Pancreas (tissue), 10 donors: ENCODE data around the gene DLST. TPM values are rescaled to one million over a fixed set of nuclear protein-coding genes. Genes with fewer than 3 reads are reported as not detected.

ENCODE experiments used
- ATAC-seq, 4 donors: fragments of 200-7000 bp; cut with Tn5 transposase; one replicate each; pipeline versions ENCODE4 v1.8.0 to v1.9.1; 2020; ENCODE audit warnings: mild to moderate bottlenecking in 4 of 4, moderate library complexity in 4 of 4
- DNase-seq, 6 donors: peaks; one replicate each; pipeline ENCODE4 v3.0.0-alpha.2; 2020
- FAIRE-seq: peaks from 2 replicates; lab custom pipeline; 2012; peaks lifted over from hg19 to GRCh38; lab: Jason Lieb, UNC
- H3K27ac ChIP-seq, 4 donors: fragments of 200-600 bp; sonication (generic); 1 replicate in 3 of 4; 2 replicates in 1 of 4; pipeline versions ENCODE4 v1.5.0 to v1.8.0; 2020
- H3K27me3 ChIP-seq, 4 donors: fragments of 200-600 bp; one replicate each; pipeline ENCODE4 v1.8.0; 2021
- H3K36me3 ChIP-seq, 3 donors: fragments of 200-600 bp; sonication (generic) in 1 of 3; one replicate each; pipeline versions ENCODE4 v1.5.0 to v1.8.0; 2020 to 2021
- H3K4me1 ChIP-seq, 3 donors: fragments of 200-600 bp; one replicate each; pipeline ENCODE4 v1.8.0; 2021
- H3K4me3 ChIP-seq, 4 donors: fragments of 200-600 bp; sonication (generic) in 2 of 4; one replicate each; pipeline versions ENCODE4 v1.5.0 to v1.8.0; 2020 to 2021
- H3K9me3 ChIP-seq, 4 donors: fragments of 200-600 bp; one replicate each; pipeline ENCODE4 v1.8.0; 2021
- CTCF ChIP-seq, 4 donors: fragments of 200-600 bp; sonication (generic) in 3 of 4; IDR thresholded peaks; one replicate each; pipeline versions ENCODE4 v1.5.0 to v1.8.0; 2021; ENCODE audit warnings: antibody characterized with exemption in 4 of 4
- WGBS, 2 donors: extraction: QIAGEN DNeasy Blood & Tissue Kit; methylation state at CpG; one replicate each; pipeline ENCODE4 v1.1.7; 2013; 5-methylcytosine and 5-hydroxymethylcytosine counted together
- intact Hi-C, 3 donors: fragments of 100-400 bp; cut with DNase I; formaldehyde crosslinking; loops; one replicate each; pipeline versions ENCODE4 v1.11.1 to v1.14.2; 2022
- polyA plus RNA-seq, 2 donors: library from polyadenylated mRNA; stranded (reverse); fragments of 200-250 nt; gene quantifications; one replicate each; pipeline ENCODE4 v1.2.3, GENCODE V29; 2013
- total RNA-seq, 6 donors: library from RNA; stranded (reverse); fragmentation: NEBNext Ultra II Directional in 4 of 6; extraction: Animal tissue kit (Norgen Biotek cat#: 25700) in 4 of 6; gene quantifications; one replicate each; pipeline versions ENCODE4 v1.2.1 to v1.2.4, GENCODE V29; 2021 to 2023
- donor health status: healthy with polysubstance abuse.
- donor health status: DM: no; HTN: no; CAD: no; lungs with moderate emphysema.
- donor health status: DM: no; HTN: no; CAD: no.
- donor health status: control.
- donor health status: control.
- donor health status: Bipolar disorder and iron deficiency.
- donor health status: DM: yes; HTN: yes; CAD: no.
- donor health status: DM: no; HTN: no; CAD: no.
- donor health status: DM: no; HTN: no; CAD: no.
- donor health status: DM: yes; HTN: yes; CAD: no.

Gene DLST
- total and polyA plus RNA-seq, 8 donors = 22.8 to 46.0 (median 38.6) TPM

- Histone ChIP-seq H3K4me3 (no peak overlapping the region), H3K27me3 (no peaks in the 10 kb centered on the region), H3K4me1 (no peaks in the 10 kb centered on the region), H3K36me3 (no peaks in the 10 kb centered on the region), H3K27ac (no peak overlapping the region), H3K9me3 (no peaks in the 10 kb centered on the region)
- no peak for TF ChIP-seq CTCF (IDR thresholded peaks at IDR 0.05)
- intact Hi-C loops = no loop called here
- WGBS, 2 donors = 76 to 89% methylated on average over 11 of the region's 11 CpGs
- no peak for DNase-seq
- no peak for FAIRE-seq
- ATAC-seq = no peak
Measured at GRCh38 chr14:74936151-74936550, 54.4 kb downstream of the DLST start.

GRCh38 chr14:74936731-74937130 lies 55.0 kb downstream of the DLST start:
- no peaks in the 10 kb centered on the region for H3K4me1 ChIP-seq
- DNase-seq = no peak

GRCh38 chr14:74937171-74937570 lies 55.5 kb downstream of the DLST start:
- no peak for ATAC-seq
- H3K4me1 ChIP-seq = no peaks in the 10 kb centered on the region
- no peak for FAIRE-seq

More at GRCh38 chr14:74936731-74937130, 55.0 kb downstream of the DLST start:
- FAIRE-seq (no peak), ATAC-seq (no peak)
- Histone ChIP-seq H3K36me3 (no peaks in the 10 kb centered on the region), H3K27ac (no peak overlapping the region), H3K4me3 (no peak overlapping the region), H3K27me3 (no peaks in the 10 kb centered on the region), H3K9me3 (no peaks in the 10 kb centered on the region)
- TF ChIP-seq CTCF (IDR thresholded peaks at IDR 0.05) = no peak
- WGBS, 2 donors = 78 to 85% methylated on average over 8 of the region's 8 CpGs
- intact Hi-C loops = no loop called here

GRCh38 chr14:74938531-74939495 lies 57.1 kb downstream of the DLST start:
- Histone ChIP-seq H3K4me1 (no peaks in the 10 kb centered on the region), H3K27me3 (no peaks in the 10 kb centered on the region), H3K36me3 (no peaks in the 10 kb centered on the region), H3K4me3 (no peak overlapping the region), H3K27ac (no peak overlapping the region), H3K9me3 (no peaks in the 10 kb centered on the region)
- ATAC-seq (no peak), DNase-seq (peak in 1 of 6 donors; percentile 35), FAIRE-seq (no peak)
- no peak for TF ChIP-seq CTCF (IDR thresholded peaks at IDR 0.05)
- intact Hi-C loops = no loop called here
- 81 to 83% methylated on average over 10 of the region's 10 CpGs for WGBS, 2 donors

More at GRCh38 chr14:74937171-74937570, 55.5 kb downstream of the DLST start:
- H3K4me3 ChIP-seq = no peak overlapping the region
- WGBS, 2 donors = 72 to 86% methylated on average over 2 of the region's 2 CpGs
- intact Hi-C loops = no loop called here
- H3K36me3 ChIP-seq = no peaks in the 10 kb centered on the region
- no peak overlapping the region for H3K27ac ChIP-seq
- no peak for TF ChIP-seq CTCF (IDR thresholded peaks at IDR 0.05)
- no peaks in the 10 kb centered on the region for H3K9me3 ChIP-seq
- H3K27me3 ChIP-seq = no peaks in the 10 kb centered on the region
- DNase-seq = no peak
